DND-41 (cell line): ENCODE measurements around the gene MCOLN3.

Experiments
- ATAC-seq: fragments of 200-7000 bp; cut with Tn5 transposase; 3 replicates; pipeline ENCODE4 v1.9.1; 2021; ENCODE audit warnings: low read depth; ENCODE audit not compliant: insufficient read depth
- DNase-seq: peaks from one replicate; pipeline ENCODE4 v3.0.0-alpha.2; 2020
- H2AFZ ChIP-seq: 2 replicates; pipeline ENCODE4 v1.6.0; 2012; ENCODE audit warnings: low read depth, low read length
- H3K27ac ChIP-seq: 2 replicates; pipeline ENCODE4 v1.5.1; 2012; ENCODE audit warnings: low read length, inconsistent platforms
- H3K27me3 ChIP-seq: fragments of 200-600 bp; sonication (generic); 2 replicates; pipeline ENCODE4 v1.6.0; 2012; ENCODE audit warnings: low read length, mild to moderate bottlenecking, inconsistent platforms; ENCODE audit not compliant: insufficient read depth, poor library complexity
- H3K36me3 ChIP-seq: 2 replicates; pipeline ENCODE4 v1.5.1; 2012; ENCODE audit warnings: low read length, inconsistent platforms; ENCODE audit not compliant: insufficient read depth
- H3K4me1 ChIP-seq: 2 replicates; pipeline ENCODE4 v1.5.1; 2012; ENCODE audit warnings: mild to moderate bottlenecking, low read length; ENCODE audit not compliant: insufficient read depth
- H3K4me2 ChIP-seq: 2 replicates; pipeline ENCODE4 v1.6.0; 2012; ENCODE audit warnings: mild to moderate bottlenecking, moderate library complexity, low read length, inconsistent platforms; ENCODE audit not compliant: insufficient read depth
- H3K4me3 ChIP-seq, 2 experiments: fragments of 200-600 bp in 1 of 2; shearing (Covaris generic) in 1 of 2; 2 replicates each; pipeline ENCODE4 v1.5.1; 2012 to 2016; ENCODE audit warnings: inconsistent platforms in 2 of 2, low read length in 2 of 2, mild to moderate bottlenecking in 2 of 2, low read depth in 1 of 2, moderate library complexity in 1 of 2
- H3K79me2 ChIP-seq: 2 replicates; pipeline ENCODE4 v1.6.0; 2012; ENCODE audit warnings: low read length, inconsistent platforms; ENCODE audit not compliant: insufficient read depth
- H3K9ac ChIP-seq: 2 replicates; pipeline ENCODE4 v1.6.0; 2012; ENCODE audit warnings: low read depth, mild to moderate bottlenecking, inconsistent platforms, low read length, moderate library complexity
- H3K9me3 ChIP-seq: 2 replicates; pipeline ENCODE4 v1.5.1; 2012; ENCODE audit warnings: low read length, moderate library complexity, mild to moderate bottlenecking, inconsistent platforms; ENCODE audit not compliant: insufficient read depth, severe bottlenecking
- H4K20me1 ChIP-seq: 2 replicates; pipeline ENCODE4 v1.6.0; 2012; ENCODE audit warnings: low read length; ENCODE audit not compliant: insufficient read depth
- CTCF ChIP-seq: IDR thresholded peaks from 2 replicates; pipeline ENCODE4 v1.5.1; 2012; ENCODE audit warnings: borderline replicate concordance, low read length, moderate library complexity, mild to moderate bottlenecking; ENCODE audit not compliant: poor library complexity, severe bottlenecking; ENCODE audit errors: extremely low read depth
- EZH2 ChIP-seq: IDR thresholded peaks from 3 replicates; pipeline ENCODE4 v1.6.1; 2012; ENCODE audit warnings: borderline replicate concordance, low read depth, mild to moderate bottlenecking, moderate library complexity, low read length, inconsistent platforms; ENCODE audit not compliant: severe bottlenecking

The MCOLN3 gene

GRCh38 chr1:85001742-85002141, 46.6 kb downstream of the MCOLN3 start:
- no peak for DNase-seq
- Histone ChIP-seq H2AFZ (no peak overlapping the region), H3K79me2 (no peaks in the 10 kb centered on the region), H3K4me2 (no peak overlapping the region), H3K9me3 (no peaks in the 10 kb centered on the region), H3K4me1 (no peaks in the 10 kb centered on the region), H3K27me3 (no peaks in the 10 kb centered on the region), H3K9ac (no peak overlapping the region), H3K27ac (no peak overlapping the region), H3K4me3 (no peak overlapping the region), H3K36me3 (no peaks in the 10 kb centered on the region), H4K20me1 (no peaks in the 10 kb centered on the region)
- ATAC-seq, result no peak
- no peak for TF ChIP-seq EZH2
- no peak for TF ChIP-seq CTCF

GRCh38 chr1:84998642-84999280, 49.5 kb downstream of the MCOLN3 start:
- H3K27me3 ChIP-seq, result no peaks in the 10 kb centered on the region
- no peak for TF ChIP-seq CTCF
- no peak for TF ChIP-seq EZH2
- no peaks in the 10 kb centered on the region for H3K36me3 ChIP-seq
- no peak for ATAC-seq
- DNase-seq, result no peak
- no peak overlapping the region for H2AFZ ChIP-seq
- H4K20me1 ChIP-seq, result no peaks in the 10 kb centered on the region
- H3K27ac ChIP-seq, result no peak overlapping the region
- H3K4me2 ChIP-seq, result no peak overlapping the region
- no peaks in the 10 kb centered on the region for H3K4me1 ChIP-seq
- H3K9ac ChIP-seq, result no peak overlapping the region
- no peaks in the 10 kb centered on the region for H3K9me3 ChIP-seq
- H3K4me3 ChIP-seq, result no peak overlapping the region
- H3K79me2 ChIP-seq, result no peaks in the 10 kb centered on the region

DNA sequence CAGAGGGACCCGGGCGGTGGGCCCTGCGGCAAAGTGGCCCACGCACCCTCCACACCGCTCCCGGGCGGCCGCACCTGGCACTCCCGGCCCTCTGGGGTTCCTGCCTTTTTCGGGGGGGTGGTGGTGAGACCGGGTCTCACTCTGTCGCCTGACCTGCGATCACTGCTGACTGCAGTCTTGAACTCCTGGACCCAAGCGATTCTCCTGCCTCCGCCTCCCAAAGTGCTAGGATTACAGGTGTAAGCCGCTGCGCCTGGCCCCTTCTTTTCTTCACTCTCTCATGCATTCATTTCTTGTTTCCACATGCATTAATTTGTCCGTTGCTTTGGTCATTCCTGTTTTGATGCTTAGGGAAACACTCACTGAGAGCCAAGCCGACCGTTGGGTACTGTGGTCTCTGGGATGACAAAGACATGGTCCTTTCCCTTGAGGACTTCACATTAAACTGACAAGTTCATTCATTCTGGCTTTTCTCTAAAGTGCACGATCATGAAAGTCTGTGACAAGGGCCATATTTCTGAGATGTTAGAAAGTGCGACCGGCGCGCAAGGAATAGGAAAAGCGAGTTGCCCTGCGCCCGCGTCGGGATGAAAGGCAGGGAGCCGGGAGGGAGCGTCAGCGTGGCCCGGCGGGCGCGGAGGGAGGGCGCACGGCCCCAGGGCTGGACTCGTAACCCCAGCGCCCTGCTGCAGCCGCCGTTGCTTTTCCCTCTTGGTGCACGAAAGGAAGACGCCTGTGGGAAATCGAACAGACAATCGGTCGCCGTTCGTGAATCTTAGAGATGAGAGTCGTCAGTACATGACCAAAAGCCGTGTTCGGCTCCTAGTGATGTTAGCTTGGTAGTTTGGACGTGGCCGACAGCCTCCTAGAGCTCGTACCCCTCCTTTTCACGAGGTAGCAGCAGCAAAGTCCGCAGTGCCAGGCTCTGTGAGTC, 50.4 kb downstream of the MCOLN3 start:
- no peak for ATAC-seq
- H3K9ac ChIP-seq, result no peak overlapping the region
- no peak overlapping the region for H3K4me3 ChIP-seq
- H2AFZ ChIP-seq, result no peak overlapping the region
- no peaks in the 10 kb centered on the region for H4K20me1 ChIP-seq
- no peaks in the 10 kb centered on the region for H3K36me3 ChIP-seq
- no peak overlapping the region for H3K4me2 ChIP-seq
- TF ChIP-seq CTCF (no peak), EZH2 (no peak)
- H3K79me2 ChIP-seq, result no peaks in the 10 kb centered on the region
- no peaks in the 10 kb centered on the region for H3K27me3 ChIP-seq
- H3K9me3 ChIP-seq, result no peaks in the 10 kb centered on the region
- H3K4me1 ChIP-seq, result no peaks in the 10 kb centered on the region
- no peak for DNase-seq
- no peak overlapping the region for H3K27ac ChIP-seq
